ENCODE data around the gene POLR3H.

The POLR3H gene

DNA sequence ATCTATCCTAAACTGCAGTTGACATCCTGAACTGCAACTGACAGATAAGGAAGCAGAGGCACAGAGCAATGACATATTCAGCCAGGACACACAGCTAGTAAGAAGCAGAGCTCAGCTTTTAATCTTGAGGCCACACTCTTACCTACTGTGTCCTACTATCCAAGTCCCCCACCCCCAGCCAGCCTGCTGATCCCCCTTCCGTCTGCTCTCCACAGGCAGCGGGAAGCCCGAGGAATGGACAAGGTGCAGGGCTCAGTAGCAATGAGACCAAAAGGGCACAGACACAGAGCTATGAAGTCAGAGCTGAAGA lies 4.3 kb downstream of the POLR3H start:
- H3K4me1 ChIP-seq (ENCODE audit: low read length): peaks cover 10% of the 10 kb centered on the region
- no peak for DNase-seq
- no peaks in the 10 kb centered on the region for H3K9me2 ChIP-seq (replicated peaks; ENCODE audit: insufficient read depth, low read length)
- no peak overlapping the region for H2AFZ ChIP-seq (ENCODE audit: low read length)
- no peak overlapping the region for H3K27ac ChIP-seq (ENCODE audit: low read length)
- H3K4me2 ChIP-seq (ENCODE audit: low read depth, low read length): no peak overlapping the region
- H3K9ac ChIP-seq (ENCODE audit: low read length): no peak overlapping the region
- peaks cover 43% of the 10 kb centered on the region for H3K79me2 ChIP-seq (ENCODE audit: low read length)
- H3F3A ChIP-seq (ENCODE audit: insufficient read depth, low read length): 0 out of 2 replicates have a peak, but pooled peaks cover 4% of the 10 kb centered on the region
- no peaks in the 10 kb centered on the region for H4K20me1 ChIP-seq (ENCODE audit: insufficient read depth, low read length)
- no peaks in the 10 kb centered on the region for H3K27me3 ChIP-seq (replicated peaks; ENCODE audit: insufficient read depth, low read length)
- H3K9me3 ChIP-seq (replicated peaks; ENCODE audit: insufficient read depth, low read length): no peaks in the 10 kb centered on the region
- H3K36me3 ChIP-seq (replicated peaks; ENCODE audit: insufficient read depth, low read length): no peaks in the 10 kb centered on the region
- TF ChIP-seq EZH2phosphoT487 (IDR thresholded peaks at IDR 0.05; ENCODE audit: low read length) (no peak), EZH2 (optimal IDR thresholded peaks at IDR 0.05; ENCODE audit: low read depth, low read length) (no peak)
- TF ChIP-seq, protein P1, sequence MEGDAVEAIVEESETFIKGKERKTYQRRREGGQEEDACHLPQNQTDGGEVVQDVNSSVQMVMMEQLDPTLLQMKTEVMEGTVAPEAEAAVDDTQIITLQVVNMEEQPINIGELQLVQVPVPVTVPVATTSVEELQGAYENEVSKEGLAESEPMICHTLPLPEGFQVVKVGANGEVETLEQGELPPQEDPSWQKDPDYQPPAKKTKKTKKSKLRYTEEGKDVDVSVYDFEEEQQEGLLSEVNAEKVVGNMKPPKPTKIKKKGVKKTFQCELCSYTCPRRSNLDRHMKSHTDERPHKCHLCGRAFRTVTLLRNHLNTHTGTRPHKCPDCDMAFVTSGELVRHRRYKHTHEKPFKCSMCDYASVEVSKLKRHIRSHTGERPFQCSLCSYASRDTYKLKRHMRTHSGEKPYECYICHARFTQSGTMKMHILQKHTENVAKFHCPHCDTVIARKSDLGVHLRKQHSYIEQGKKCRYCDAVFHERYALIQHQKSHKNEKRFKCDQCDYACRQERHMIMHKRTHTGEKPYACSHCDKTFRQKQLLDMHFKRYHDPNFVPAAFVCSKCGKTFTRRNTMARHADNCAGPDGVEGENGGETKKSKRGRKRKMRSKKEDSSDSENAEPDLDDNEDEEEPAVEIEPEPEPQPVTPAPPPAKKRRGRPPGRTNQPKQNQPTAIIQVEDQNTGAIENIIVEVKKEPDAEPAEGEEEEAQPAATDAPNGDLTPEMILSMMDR (IDR thresholded peaks at IDR 0.05; ENCODE audit: low read length): no peak
- H3K4me3 ChIP-seq (ENCODE audit: low read length): no peak overlapping the region

DNA sequence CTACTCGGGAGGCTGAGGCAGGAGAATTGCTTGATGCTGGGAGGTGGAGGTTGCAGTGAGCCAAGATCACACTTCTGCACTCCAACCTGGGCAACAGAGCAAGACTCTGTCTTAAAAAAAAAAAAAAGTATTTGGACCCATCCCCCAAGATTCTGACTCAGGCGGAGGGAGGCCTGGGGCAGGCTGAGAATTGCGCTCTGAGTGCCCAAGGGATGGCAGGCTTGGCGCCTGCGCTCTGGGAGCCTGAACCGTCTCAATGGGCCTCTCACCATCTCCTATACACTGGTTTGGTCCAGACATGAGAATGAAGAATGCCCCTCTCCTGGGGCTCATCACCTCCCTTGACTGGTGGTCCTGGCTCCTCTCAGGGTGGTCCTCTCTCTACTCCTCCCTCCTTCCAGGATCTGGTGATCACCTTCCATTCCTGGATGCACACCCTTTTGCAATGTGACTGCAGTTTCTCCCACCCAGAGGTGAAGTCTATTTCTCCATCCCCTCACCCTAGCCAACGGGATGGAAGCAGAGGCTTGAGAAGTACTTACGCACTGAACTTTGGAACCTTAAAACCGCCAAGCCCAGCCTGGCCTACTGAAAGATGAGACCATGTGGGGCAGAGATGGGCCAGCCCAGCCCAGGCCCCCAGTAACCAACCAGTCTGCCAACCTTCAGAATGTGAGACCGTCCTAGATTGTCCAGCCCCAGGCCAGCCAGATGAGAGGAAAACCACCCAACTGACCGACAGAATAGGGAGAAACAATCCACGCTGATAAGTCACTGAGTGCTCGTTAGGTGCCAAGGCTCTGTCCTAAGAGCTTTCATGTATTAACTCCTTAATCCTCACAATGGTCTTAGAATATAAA lies 4.9 kb downstream of the POLR3H start:
- Histone ChIP-seq H3K9me3 (replicated peaks; ENCODE audit: insufficient read depth, low read length) (no peaks in the 10 kb centered on the region), H3K9me2 (replicated peaks; ENCODE audit: insufficient read depth, low read length) (no peaks in the 10 kb centered on the region), H3K79me2 (ENCODE audit: low read length) (peaks cover 43% of the 10 kb centered on the region), H3K36me3 (replicated peaks; ENCODE audit: insufficient read depth, low read length) (no peaks in the 10 kb centered on the region), H3F3A (ENCODE audit: insufficient read depth, low read length) (no peaks in the 10 kb centered on the region), H3K27ac (ENCODE audit: low read length) (no peak overlapping the region), H4K20me1 (ENCODE audit: insufficient read depth, low read length) (no peaks in the 10 kb centered on the region), H3K4me3 (ENCODE audit: low read length) (no peak overlapping the region), H2AFZ (ENCODE audit: low read length) (no peak overlapping the region), H3K4me1 (ENCODE audit: low read length) (peaks cover 6% of the 10 kb centered on the region; the same call in 1 of the 2 replicates), H3K4me2 (ENCODE audit: low read depth, low read length) (no peak overlapping the region), H3K9ac (ENCODE audit: low read length) (no peak overlapping the region), H3K27me3 (replicated peaks; ENCODE audit: insufficient read depth, low read length) (no peaks in the 10 kb centered on the region)
- TF ChIP-seq EZH2phosphoT487 (IDR thresholded peaks at IDR 0.05; ENCODE audit: low read length) (no peak), EZH2 (optimal IDR thresholded peaks at IDR 0.05; ENCODE audit: low read depth, low read length) (no peak)
- TF ChIP-seq, protein P1 (IDR thresholded peaks at IDR 0.05; ENCODE audit: low read length): no peak
- no peak for DNase-seq

DNA sequence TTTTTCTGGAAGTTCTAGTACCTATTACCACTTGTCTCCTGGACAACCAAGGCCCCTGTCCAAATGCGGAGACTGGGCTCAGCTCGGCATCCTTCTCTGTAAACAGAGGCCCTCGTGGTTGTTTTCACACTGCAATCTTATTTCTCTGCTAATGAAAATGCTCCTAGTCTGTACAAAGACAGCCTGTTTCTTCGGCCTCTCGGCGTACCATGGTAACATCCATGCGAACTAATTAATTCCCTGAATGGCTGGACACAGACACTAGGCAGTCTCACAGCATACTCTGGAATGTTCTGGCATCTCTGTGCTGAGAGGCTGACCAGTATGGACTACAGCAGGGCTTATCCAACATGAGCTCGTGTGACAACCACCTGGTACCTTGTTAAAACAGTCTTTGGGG lies 5.7 kb downstream of the POLR3H start:
- H3K9me3 ChIP-seq (replicated peaks; ENCODE audit: insufficient read depth, low read length): no peaks in the 10 kb centered on the region
- no peak overlapping the region for H3K4me3 ChIP-seq (ENCODE audit: low read length)
- H3K79me2 ChIP-seq (ENCODE audit: low read length): peaks cover 38% of the 10 kb centered on the region
- no peak overlapping the region for H3K4me2 ChIP-seq (ENCODE audit: low read depth, low read length)
- H3K9me2 ChIP-seq (replicated peaks; ENCODE audit: insufficient read depth, low read length): no peaks in the 10 kb centered on the region
- no peak overlapping the region for H3K9ac ChIP-seq (ENCODE audit: low read length)
- no peak for DNase-seq
- H3F3A ChIP-seq (ENCODE audit: insufficient read depth, low read length): no peaks in the 10 kb centered on the region
- H3K4me1 ChIP-seq (ENCODE audit: low read length): peaks cover 6% of the 10 kb centered on the region; the same call in 1 of the 2 replicates
- no peaks in the 10 kb centered on the region for H3K27me3 ChIP-seq (replicated peaks; ENCODE audit: insufficient read depth, low read length)
- H2AFZ ChIP-seq (ENCODE audit: low read length): no peak overlapping the region
- no peak for TF ChIP-seq EZH2phosphoT487 (IDR thresholded peaks at IDR 0.05; ENCODE audit: low read length)
- TF ChIP-seq EZH2 (optimal IDR thresholded peaks at IDR 0.05; ENCODE audit: low read depth, low read length): no peak
- TF ChIP-seq, protein P1 (IDR thresholded peaks at IDR 0.05; ENCODE audit: low read length): no peak
- H3K36me3 ChIP-seq (replicated peaks; ENCODE audit: insufficient read depth, low read length): no peaks in the 10 kb centered on the region
- H3K27ac ChIP-seq (ENCODE audit: low read length): no peak overlapping the region
- no peaks in the 10 kb centered on the region for H4K20me1 ChIP-seq (ENCODE audit: insufficient read depth, low read length)
